PC-9 (cell line): ENCODE measurements around the gene CCNI2. TPM values are rescaled to one million over a fixed set of nuclear protein-coding genes. Genes with fewer than 3 reads are reported as not detected.

Experiments used
- BruUV-seq: library from RNA; stranded (reverse); fragments of 400-500 nt; replicated peaks from 2 replicates; lab custom pipeline; 2021; lab: Mats Ljungman, UMichigan
- CTCF ChIA-PET: fragments of 300-600 bp; sonication (Branson Sonifier 250); formaldehyde crosslinking; loops from one replicate; lab custom pipeline; 2022; ENCODE audit warnings: antibody characterized with exemption; lab: Charles Lee
- POLR2A ChIA-PET: fragments of 300-600 bp; sonication (Branson Sonifier 250); formaldehyde crosslinking; loops from one replicate; lab custom pipeline; 2022; ENCODE audit warnings: antibody characterized with exemption; ENCODE audit not compliant: unreplicated experiment; lab: Charles Lee
- DNase-seq, 2 experiments: peaks; one replicate each; pipeline versions ENCODE4 v3.0.0 to v3.0.0-alpha.2; 2015 to 2022; ENCODE audit warnings: mixed read lengths in 1 of 2
- H2AFZ ChIP-seq: fragments of 200-600 bp; sonication (generic); 2 replicates; pipeline ENCODE4 v1.8.1; 2017; ENCODE audit warnings: antibody characterized with exemption
- H3F3A ChIP-seq: fragments of 200-600 bp; sonication (generic); 2 replicates; pipeline ENCODE4 v1.8.1; 2017; ENCODE audit warnings: antibody characterized with exemption, mild to moderate bottlenecking, low read depth; ENCODE audit not compliant: insufficient read depth
- H3K27ac ChIP-seq: fragments of 200-600 bp; sonication (generic); 2 replicates; pipeline ENCODE4 v1.6.1; 2016; ENCODE audit warnings: mixed run types
- H3K27me3 ChIP-seq: fragments of 200-600 bp; sonication (generic); 2 replicates; pipeline ENCODE4 v1.6.1; 2016; ENCODE audit warnings: low read depth, mixed run types; ENCODE audit not compliant: insufficient read depth
- H3K36me3 ChIP-seq: fragments of 200-600 bp; sonication (generic); 2 replicates; pipeline ENCODE4 v1.6.1; 2016; ENCODE audit warnings: low read depth, mixed run types
- H3K4me1 ChIP-seq: fragments of 200-600 bp; sonication (generic); replicated peaks from 2 replicates; pipeline ENCODE4 v1.6.1; 2016; ENCODE audit warnings: mixed run types; ENCODE audit not compliant: insufficient read depth
- H3K4me2 ChIP-seq: fragments of 200-600 bp; sonication (generic); 2 replicates; pipeline ENCODE4 v1.6.1; 2017; ENCODE audit warnings: mixed run types
- H3K4me3 ChIP-seq: fragments of 200-600 bp; sonication (generic); 2 replicates; pipeline ENCODE4 v1.6.1; 2016; ENCODE audit warnings: mixed run types
- H3K79me2 ChIP-seq: fragments of 200-600 bp; sonication (generic); 2 replicates; pipeline ENCODE4 v1.6.1; 2017; ENCODE audit warnings: low read depth, mixed run types
- H3K9me2 ChIP-seq: fragments of 200-600 bp; sonication (generic); 2 replicates; pipeline ENCODE4 v1.8.1; 2017; ENCODE audit warnings: mild to moderate bottlenecking; ENCODE audit not compliant: insufficient read depth
- H3K9me3 ChIP-seq: fragments of 200-600 bp; sonication (generic); 2 replicates; pipeline ENCODE4 v1.8.1; 2016; ENCODE audit warnings: low read depth; ENCODE audit not compliant: insufficient read depth
- H4K20me1 ChIP-seq: fragments of 200-600 bp; sonication (generic); 2 replicates; pipeline ENCODE4 v1.8.1; 2017; ENCODE audit not compliant: insufficient read depth
- CTCF ChIP-seq: fragments of 200-600 bp; sonication (generic); conservative IDR thresholded peaks from 2 replicates; pipeline ENCODE4 v1.6.1; 2017; ENCODE audit warnings: mixed run types, antibody characterized with exemption, mild to moderate bottlenecking, moderate library complexity
- EZH2 ChIP-seq: fragments of 200-600 bp; sonication (generic); IDR thresholded peaks from 2 replicates; pipeline ENCODE4 v1.8.0; 2017; ENCODE audit warnings: antibody characterized with exemption, low read depth
- intact Hi-C: fragments of 100-400 bp; cut with micrococcal nuclease; formaldehyde crosslinking; loops from one replicate; pipeline ENCODE4 v1.10.0; 2022; ENCODE audit not compliant: unreplicated experiment
- total RNA-seq: library from RNA; stranded (reverse); gene quantifications from 2 replicates; pipeline ENCODE4 v1.2.3, GENCODE V29; 2021

Gene CCNI2
- total RNA-seq, 1 experiment from 2014 or later = 1.2 TPM

GRCh38 chr5:132729896-132730295, 17.3 kb upstream of the CCNI2 start:
- ChIA-PET POLR2A (interaction anchor here (0.6 kb wide), 1 partner anchor 233 kb away, joined by 4 read pairs; no protein-coding TSS in a partner anchor), CTCF (interaction anchor here (0.6 kb wide), 1 partner anchor 44 kb away, joined by 3 read pairs; no protein-coding TSS in a partner anchor)
- no peak overlapping the region for H2AFZ ChIP-seq
- no peaks in the 10 kb centered on the region for H4K20me1 ChIP-seq
- intact Hi-C loops = loop anchor here (10.0 kb wide), 1 partner anchor 345 kb away; no protein-coding TSS in a partner anchor
- H3K9me2 ChIP-seq = no peaks in the 10 kb centered on the region
- TF ChIP-seq CTCF = no peak
- no peak for TF ChIP-seq EZH2
- no peaks in the 10 kb centered on the region for H3F3A ChIP-seq
- no peaks in the 10 kb centered on the region for H3K9me3 ChIP-seq
- peaks cover 3% of the 10 kb centered on the region; the same call in 1 of the 2 replicates for H3K36me3 ChIP-seq
- no peak overlapping the region for H3K4me3 ChIP-seq
- H3K27me3 ChIP-seq = no peaks in the 10 kb centered on the region
- DNase-seq = no peak
- H3K4me1 ChIP-seq = no peaks in the 10 kb centered on the region
- H3K4me2 ChIP-seq = no peak overlapping the region
- no TSS peak for BruUV-seq
- peaks cover 10% of the 10 kb centered on the region; the same call in 1 of the 2 replicates for H3K79me2 ChIP-seq
- no peak overlapping the region for H3K27ac ChIP-seq

GRCh38 chr5:132733499-132734148, 13.6 kb upstream of the CCNI2 start:
- no peak overlapping the region for H3K4me3 ChIP-seq
- peaks cover 20% of the 10 kb centered on the region for H3K4me1 ChIP-seq
- no peak overlapping the region for H2AFZ ChIP-seq
- CTCF ChIA-PET = no interaction called here
- no TSS peak for BruUV-seq
- POLR2A ChIA-PET = interaction anchor here (0.6 kb wide), 1 partner anchor 82 kb away, joined by 5 read pairs; no protein-coding TSS in a partner anchor
- no peaks in the 10 kb centered on the region for H3K9me2 ChIP-seq
- no peaks in the 10 kb centered on the region for H3K9me3 ChIP-seq
- no peak for DNase-seq
- peaks cover 31% of the 10 kb centered on the region for H3K79me2 ChIP-seq
- no peak overlapping the region for H3K4me2 ChIP-seq
- H3K27me3 ChIP-seq = no peaks in the 10 kb centered on the region
- no peaks in the 10 kb centered on the region; the same call in 1 of the 2 replicates for H3F3A ChIP-seq
- no peaks in the 10 kb centered on the region for H3K36me3 ChIP-seq
- peaks cover 3% of the 10 kb centered on the region; the same call in 1 of the 2 replicates for H4K20me1 ChIP-seq
- no peak overlapping the region for H3K27ac ChIP-seq
- TF ChIP-seq EZH2 (no peak), CTCF (no peak)
- intact Hi-C loops = loop anchor here (10.0 kb wide), 1 partner anchor 349 kb away; no protein-coding TSS in a partner anchor

GRCh38 chr5:132734687-132735086, 12.5 kb upstream of the CCNI2 start:
- no peaks in the 10 kb centered on the region for H3K9me3 ChIP-seq
- H3K4me2 ChIP-seq = no peak overlapping the region
- no peaks in the 10 kb centered on the region for H3K36me3 ChIP-seq
- BruUV-seq = no TSS peak
- no peak overlapping the region for H3K27ac ChIP-seq
- no peaks in the 10 kb centered on the region for H3K27me3 ChIP-seq
- CTCF ChIA-PET = no interaction called here
- no peak overlapping the region for H2AFZ ChIP-seq
- peaks cover 20% of the 10 kb centered on the region for H3K4me1 ChIP-seq
- intact Hi-C loops = loop anchor here (10.0 kb wide), 1 partner anchor 350 kb away; no protein-coding TSS in a partner anchor
- H3K4me3 ChIP-seq = no peak overlapping the region
- POLR2A ChIA-PET = interaction anchor here (0.6 kb wide), 1 partner anchor 446 kb away, joined by 3 read pairs; no protein-coding TSS in a partner anchor
- TF ChIP-seq EZH2 = no peak
- TF ChIP-seq CTCF = no peak
- no peaks in the 10 kb centered on the region for H3K9me2 ChIP-seq
- H3K79me2 ChIP-seq = peaks cover 31% of the 10 kb centered on the region
- DNase-seq = no peak
- H3F3A ChIP-seq = no peaks in the 10 kb centered on the region; the same call in 1 of the 2 replicates
- H4K20me1 ChIP-seq = peaks cover 3% of the 10 kb centered on the region; the same call in 1 of the 2 replicates
